Glomerular endothelial cell (primary cell): Measurements from ENCODE around the gene CCDC185. TPM values are rescaled to one million over a fixed set of nuclear protein-coding genes. Genes with fewer than 3 reads are reported as not detected.

Source experiments
- DNase-seq: peaks from one replicate; pipeline ENCODE4 v3.0.0-alpha.2; 2011; ENCODE audit warnings: low read depth, low spot score; ENCODE audit errors: extremely low read depth
- total RNA-seq: library from RNA; depleted of rRNA; stranded (reverse); fragments of >200 nt; gene quantifications from 2 replicates; pipeline ENCODE4 v1.2.3, GENCODE V29; 2015

CCDC185 gene
- total RNA-seq, 1 donor from 2014 or later = not detected

DNA sequence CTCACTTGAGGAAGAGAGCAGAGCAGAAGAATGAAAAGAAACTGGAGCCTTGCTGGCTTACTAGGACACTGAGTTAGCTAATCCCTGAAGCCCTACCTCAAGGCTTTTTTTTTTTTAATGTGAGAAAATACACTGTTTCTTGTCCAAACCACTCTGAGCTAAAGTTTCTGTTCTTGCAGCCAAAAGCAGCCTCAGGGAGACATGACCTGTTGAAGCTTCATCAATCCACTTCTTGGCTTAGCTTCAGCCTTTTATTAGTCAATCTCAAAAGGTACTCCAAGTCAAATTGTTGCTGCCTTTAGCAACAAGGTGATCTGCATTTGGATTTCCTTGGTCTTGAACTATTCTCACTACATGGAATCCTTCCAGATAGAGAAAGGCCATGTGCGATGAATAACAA is 33.7 kb downstream of the CCDC185 start:
- no peak for DNase-seq

DNA sequence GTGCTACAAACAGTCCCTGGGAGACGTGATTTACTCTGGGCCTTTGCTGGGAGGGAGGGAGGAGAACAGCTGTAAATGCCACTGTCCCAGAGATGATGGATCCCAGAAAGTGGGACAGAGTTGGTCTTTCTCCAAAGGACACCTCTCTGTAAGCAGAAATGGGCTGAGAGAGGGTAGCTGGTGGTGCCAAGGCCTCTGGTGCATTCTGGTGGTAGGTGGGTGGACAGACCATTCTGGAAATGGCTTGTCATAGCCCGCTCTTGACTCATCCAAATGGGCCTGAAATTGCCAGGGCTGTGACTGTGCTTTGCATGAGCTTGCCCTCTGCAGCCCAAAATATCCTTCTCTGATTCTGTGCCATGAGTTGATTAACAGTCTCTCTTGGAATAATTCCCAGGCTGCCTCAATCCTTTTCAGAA is 36.1 kb downstream of the CCDC185 start:
- no peak for DNase-seq

DNA sequence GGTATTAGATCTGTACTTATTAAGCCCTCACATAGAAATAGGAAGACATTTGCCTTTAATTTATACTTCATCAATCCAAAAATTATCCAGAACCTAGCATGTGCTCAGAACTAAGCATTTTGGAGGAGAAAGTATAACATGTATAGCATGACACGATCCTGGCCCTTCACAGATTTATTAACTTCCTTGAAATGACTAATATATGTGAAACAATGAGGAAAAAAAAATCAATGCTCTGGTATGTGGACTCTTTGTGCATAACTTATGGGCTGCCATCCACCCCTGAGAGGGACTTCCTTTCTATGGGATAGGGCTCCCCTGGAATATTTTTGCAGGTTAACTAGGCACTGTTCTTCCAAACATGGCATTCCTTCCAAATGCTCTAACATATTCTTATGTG is 36.6 kb downstream of the CCDC185 start:
- DNase-seq = no peak

DNA sequence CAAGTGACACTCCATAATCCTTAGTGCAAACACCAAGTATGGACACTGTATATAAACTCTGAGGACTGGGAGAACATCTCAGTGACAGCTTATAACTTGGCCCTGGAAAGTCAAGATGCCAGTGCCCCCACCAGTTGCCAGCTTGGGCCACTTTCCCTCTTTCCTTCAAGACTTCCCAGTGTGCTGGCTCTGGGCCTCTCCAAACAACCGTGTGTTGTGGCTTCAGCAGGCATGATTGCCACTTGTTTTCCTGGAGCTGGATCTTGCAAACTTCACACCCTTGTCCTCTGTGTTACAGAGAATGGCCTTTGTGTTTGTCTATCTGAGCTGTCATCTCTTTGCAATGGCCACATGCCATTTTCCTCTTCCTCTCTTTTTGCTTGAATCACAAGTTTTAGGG is 37.0 kb downstream of the CCDC185 start:
- no peak for DNase-seq

DNA sequence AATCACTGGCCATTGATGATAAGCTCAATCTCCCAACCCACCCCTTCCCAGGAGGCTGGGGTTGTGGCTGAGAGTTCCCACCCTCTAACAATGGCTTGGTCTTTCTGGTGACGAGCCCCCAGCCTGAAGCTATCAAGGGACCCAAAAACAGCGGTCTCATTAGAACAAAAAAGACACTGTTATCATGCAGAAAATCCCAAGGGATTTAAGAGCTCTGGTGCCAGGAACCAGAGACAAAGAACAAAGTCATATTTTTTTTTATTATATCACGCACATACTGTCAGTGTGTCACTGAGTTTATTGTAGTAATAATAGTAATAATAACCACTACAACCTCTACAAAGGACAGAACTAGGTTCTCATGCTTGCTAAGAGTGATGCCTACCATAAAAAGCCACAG is 43.9 kb downstream of the CCDC185 start:
- no peak for DNase-seq

DNA sequence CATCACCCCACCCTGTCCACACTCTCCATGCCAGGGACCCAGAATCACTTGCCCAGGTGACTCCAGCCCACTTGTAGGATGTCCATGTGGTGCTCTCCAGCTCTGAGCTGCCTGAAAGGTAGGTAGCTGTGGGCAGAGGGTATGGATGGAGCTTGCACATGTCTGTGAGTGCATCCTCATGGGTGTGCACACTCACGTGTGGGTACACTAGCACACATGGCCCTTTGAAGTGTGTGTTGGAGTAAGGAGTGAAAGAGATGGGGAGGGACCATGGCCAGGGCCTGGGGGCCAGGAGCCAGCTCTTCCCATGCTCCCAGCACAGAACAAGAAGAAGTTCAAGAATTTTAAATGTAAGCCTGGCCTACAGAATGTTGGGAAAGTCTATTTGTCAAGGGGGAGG is 50.2 kb downstream of the CCDC185 start:
- no peak for DNase-seq

DNA sequence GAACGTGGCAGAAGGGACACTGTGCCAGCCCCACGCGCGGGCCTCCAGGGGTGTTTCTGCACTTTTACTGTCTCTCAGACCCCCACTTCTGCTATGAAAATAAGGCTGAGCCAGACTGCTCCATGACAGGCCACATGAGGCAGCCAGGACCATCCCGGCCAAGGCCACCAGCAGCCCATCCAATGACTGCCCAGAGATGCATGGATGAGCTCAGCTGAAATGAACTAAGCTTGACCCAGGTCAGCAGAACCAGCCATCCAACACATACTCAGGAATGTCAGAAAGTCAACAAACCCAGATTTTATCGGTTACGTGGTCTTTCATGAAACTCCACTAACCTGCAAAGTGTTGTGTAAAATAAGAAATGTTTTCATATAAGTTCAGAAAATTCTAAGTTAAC is 51.2 kb downstream of the CCDC185 start:
- no peak for DNase-seq

Other genes starting within 250 kb of the CCDC185 start
- gene SUSD4, start 29.2 kb upstream of the CCDC185 start, total RNA-seq = not detected in 2 replicates